ENCODE results near the gene NRP1. TPM values are rescaled to one million over a fixed set of nuclear protein-coding genes. Genes with fewer than 3 reads are reported as not detected.

Gene NRP1
- total RNA-seq, 4 donors from 2014 or later = 17.7 to 47.0 (median 21.0) TPM

DNA sequence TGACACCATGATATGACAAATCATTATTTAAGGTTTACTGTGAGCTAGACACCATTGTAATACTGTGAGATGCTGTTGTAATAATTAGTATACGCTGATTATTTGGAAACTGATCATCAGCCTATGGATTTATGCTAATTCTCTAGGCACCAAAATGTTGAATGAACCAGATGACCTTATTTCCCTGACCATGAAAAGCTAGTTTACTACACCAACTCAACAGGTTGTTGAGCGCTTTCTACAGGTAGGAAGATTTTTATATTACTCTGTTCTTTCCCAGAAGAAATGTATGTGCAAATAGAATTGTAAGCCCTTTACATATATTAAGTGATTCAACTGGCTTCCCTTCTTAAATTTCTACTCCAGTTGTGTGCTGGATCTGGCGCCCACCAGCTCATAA lies 6.2 kb downstream of the NRP1 start:
- TF ChIP-seq, protein P1, sequence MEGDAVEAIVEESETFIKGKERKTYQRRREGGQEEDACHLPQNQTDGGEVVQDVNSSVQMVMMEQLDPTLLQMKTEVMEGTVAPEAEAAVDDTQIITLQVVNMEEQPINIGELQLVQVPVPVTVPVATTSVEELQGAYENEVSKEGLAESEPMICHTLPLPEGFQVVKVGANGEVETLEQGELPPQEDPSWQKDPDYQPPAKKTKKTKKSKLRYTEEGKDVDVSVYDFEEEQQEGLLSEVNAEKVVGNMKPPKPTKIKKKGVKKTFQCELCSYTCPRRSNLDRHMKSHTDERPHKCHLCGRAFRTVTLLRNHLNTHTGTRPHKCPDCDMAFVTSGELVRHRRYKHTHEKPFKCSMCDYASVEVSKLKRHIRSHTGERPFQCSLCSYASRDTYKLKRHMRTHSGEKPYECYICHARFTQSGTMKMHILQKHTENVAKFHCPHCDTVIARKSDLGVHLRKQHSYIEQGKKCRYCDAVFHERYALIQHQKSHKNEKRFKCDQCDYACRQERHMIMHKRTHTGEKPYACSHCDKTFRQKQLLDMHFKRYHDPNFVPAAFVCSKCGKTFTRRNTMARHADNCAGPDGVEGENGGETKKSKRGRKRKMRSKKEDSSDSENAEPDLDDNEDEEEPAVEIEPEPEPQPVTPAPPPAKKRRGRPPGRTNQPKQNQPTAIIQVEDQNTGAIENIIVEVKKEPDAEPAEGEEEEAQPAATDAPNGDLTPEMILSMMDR (IDR thresholded peaks at IDR 0.05) = no peak
- no peak for TF ChIP-seq POLR2A (IDR thresholded peaks at IDR 0.05)
- DNase-seq = no peak
- no peak overlapping the region for H3K27ac ChIP-seq
- no peak overlapping the region for H3K4me3 ChIP-seq
- no peaks in the 10 kb centered on the region for H3K9me3 ChIP-seq
- no peaks in the 10 kb centered on the region for H3K27me3 ChIP-seq
- peaks cover 0 to 8% (median 0%) of the 10 kb centered on the region in 4 donors for H3K4me1 ChIP-seq
- peaks cover 0 to 12% (median 0%) of the 10 kb centered on the region in 3 donors for H3K36me3 ChIP-seq

- no peak overlapping the region for H3K4me3 ChIP-seq
- no peak for TF ChIP-seq POLR2A (IDR thresholded peaks at IDR 0.05)
- TF ChIP-seq, protein P1 (IDR thresholded peaks at IDR 0.05) = peak in 2 of 6 experiments; percentile 8 to 31
- peaks cover 0 to 4% (median 0%) of the 10 kb centered on the region in 4 donors for H3K4me1 ChIP-seq
- H3K27me3 ChIP-seq = no peaks in the 10 kb centered on the region
- H3K9me3 ChIP-seq = no peaks in the 10 kb centered on the region
- peaks cover 0 to 12% (median 0%) of the 10 kb centered on the region in 3 donors for H3K36me3 ChIP-seq
- H3K27ac ChIP-seq = no peak overlapping the region
- no peak for DNase-seq
Measured at GRCh38 chr10:33327751-33328150, 6.7 kb downstream of the NRP1 start.

DNA sequence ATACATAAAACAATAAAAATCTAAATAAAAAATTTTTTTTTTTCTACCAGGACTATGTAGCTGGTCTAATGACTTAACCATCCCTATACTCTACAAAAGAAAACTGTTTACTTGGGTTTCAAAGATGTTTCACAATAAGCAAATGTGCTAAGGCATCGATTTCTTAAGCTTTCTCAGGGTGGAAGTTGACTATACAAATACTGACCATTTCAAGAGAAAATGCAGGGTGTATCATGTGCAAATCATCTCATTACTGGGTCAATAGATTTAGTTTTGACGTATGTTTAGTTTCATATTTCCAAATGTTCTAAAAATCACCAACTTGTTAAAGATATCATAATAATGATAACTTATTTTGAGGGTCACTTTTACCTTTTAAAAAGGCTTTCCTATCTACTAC lies 7.5 kb downstream of the NRP1 start:
- DNase-seq = no peak
- no peak overlapping the region for H3K4me3 ChIP-seq
- no peaks in the 10 kb centered on the region for H3K4me1 ChIP-seq
- no peak overlapping the region for H3K27ac ChIP-seq
- H3K27me3 ChIP-seq = no peaks in the 10 kb centered on the region
- no peak for TF ChIP-seq POLR2A (IDR thresholded peaks at IDR 0.05)
- TF ChIP-seq, protein P1 (IDR thresholded peaks at IDR 0.05) = no peak
- H3K9me3 ChIP-seq = no peaks in the 10 kb centered on the region
- peaks cover 0 to 12% (median 0%) of the 10 kb centered on the region in 3 donors for H3K36me3 ChIP-seq

- H3K4me1 ChIP-seq = no peaks in the 10 kb centered on the region
- peaks cover 0 to 12% (median 0%) of the 10 kb centered on the region in 3 donors for H3K36me3 ChIP-seq
Measured at GRCh38 chr10:33325929-33326328, 8.5 kb downstream of the NRP1 start.

GRCh38 chr10:33323721-33324120 lies 10.7 kb downstream of the NRP1 start:
- TF ChIP-seq, protein P1 (IDR thresholded peaks at IDR 0.05) = no peak
- no peak for TF ChIP-seq POLR2A (IDR thresholded peaks at IDR 0.05)
- peaks cover 0 to 7% (median 0%) of the 10 kb centered on the region in 3 donors for H3K36me3 ChIP-seq
- no peak for DNase-seq
- no peaks in the 10 kb centered on the region for H3K27me3 ChIP-seq
- H3K27ac ChIP-seq = no peak overlapping the region
- no peaks in the 10 kb centered on the region for H3K9me3 ChIP-seq
- no peak overlapping the region for H3K4me3 ChIP-seq
- H3K4me1 ChIP-seq = no peaks in the 10 kb centered on the region

More at GRCh38 chr10:33325929-33326328, 8.5 kb downstream of the NRP1 start:
- Histone ChIP-seq H3K9me3 (no peaks in the 10 kb centered on the region), H3K27me3 (no peaks in the 10 kb centered on the region), H3K4me3 (no peak overlapping the region), H3K27ac (no peak overlapping the region)
- DNase-seq = no peak
- TF ChIP-seq, protein P1 (IDR thresholded peaks at IDR 0.05) = no peak
- no peak for TF ChIP-seq POLR2A (IDR thresholded peaks at IDR 0.05)

GRCh38 chr10:33321516-33321915 lies 13.0 kb downstream of the NRP1 start:
- no peaks in the 10 kb centered on the region for H3K27me3 ChIP-seq
- H3K9me3 ChIP-seq = no peaks in the 10 kb centered on the region
- TF ChIP-seq POLR2A (IDR thresholded peaks at IDR 0.05) = no peak
- TF ChIP-seq, protein P1 (IDR thresholded peaks at IDR 0.05) = no peak
- DNase-seq = no peak
- H3K27ac ChIP-seq = no peak overlapping the region
- no peaks in the 10 kb centered on the region for H3K4me1 ChIP-seq
- H3K4me3 ChIP-seq = no peak overlapping the region
- H3K36me3 ChIP-seq = no peaks in the 10 kb centered on the region

All from Peyer's patch (tissue), 4 donors.